SU-DHL-6 (cell line): ENCODE results near the gene DDR2.

Experiments used
- H2AFZ ChIP-seq: fragments of 200-600 bp; sonication (generic); 2 replicates; pipeline ENCODE4 v1.6.1; 2014; ENCODE audit warnings: low read depth, mild to moderate bottlenecking, moderate library complexity, mixed read lengths, antibody characterized with exemption, low read length; ENCODE audit not compliant: severe bottlenecking
- H3F3A ChIP-seq: fragments of 200-600 bp; shearing (Covaris generic); 2 replicates; pipeline ENCODE4 v1.6.0; 2016; ENCODE audit warnings: antibody characterized with exemption, mild to moderate bottlenecking; ENCODE audit not compliant: insufficient read depth
- H3K27ac ChIP-seq: fragments of 200-600 bp; sonication (generic); 2 replicates; pipeline ENCODE4 v1.5.1; 2016; ENCODE audit warnings: low read depth, mild to moderate bottlenecking, low read length, moderate library complexity, mixed read lengths
- H3K27me3 ChIP-seq: fragments of 200-600 bp; sonication (generic), shearing (Covaris generic); 2 replicates; pipeline ENCODE4 v1.6.0; 2014; ENCODE audit warnings: mild to moderate bottlenecking, low read length
- H3K36me3 ChIP-seq: fragments of 200-600 bp; sonication (generic); 2 replicates; pipeline ENCODE4 v1.6.1; 2014; ENCODE audit warnings: mild to moderate bottlenecking, low read length, mixed read lengths
- H3K4me2 ChIP-seq: fragments of 300-600, 200-600 bp; shearing (Covaris generic), sonication (generic); 2 replicates; pipeline ENCODE4 v1.6.0; 2014; ENCODE audit warnings: low read length, low read depth, mild to moderate bottlenecking; ENCODE audit not compliant: poor library complexity, severe bottlenecking
- H3K4me3 ChIP-seq: fragments of 200-600 bp; sonication (generic); 2 replicates; pipeline ENCODE4 v1.5.1; 2014; ENCODE audit warnings: antibody characterized with exemption, low read length, mild to moderate bottlenecking, mixed read lengths; ENCODE audit not compliant: insufficient read depth, poor library complexity, severe bottlenecking
- H3K79me2 ChIP-seq: fragments of 200-600 bp; sonication (generic); 2 replicates; pipeline ENCODE4 v1.6.1; 2014; ENCODE audit warnings: mild to moderate bottlenecking, low read length, moderate library complexity; ENCODE audit not compliant: insufficient read depth
- H3K9ac ChIP-seq: fragments of 200-600 bp; sonication (generic); 2 replicates; pipeline ENCODE4 v1.7.0; 2014; ENCODE audit warnings: mild to moderate bottlenecking, low read length
- H3K9me2 ChIP-seq: fragments of 200-600 bp; sonication (generic); replicated peaks from 2 replicates; pipeline ENCODE4 v1.6.1; 2014; ENCODE audit warnings: low read length; ENCODE audit not compliant: insufficient read depth
- H3K9me3 ChIP-seq: fragments of 200-600 bp; sonication (generic); 2 replicates; pipeline ENCODE4 v1.6.1; 2014; ENCODE audit warnings: low read length, mixed read lengths; ENCODE audit not compliant: insufficient read depth
- H4K20me1 ChIP-seq: fragments of 200-600 bp; sonication (generic); 2 replicates; pipeline ENCODE4 v1.6.1; 2014; ENCODE audit warnings: low read depth, mild to moderate bottlenecking, antibody characterized with exemption, low read length, moderate library complexity, mixed read lengths
- CTCF ChIP-seq: fragments of 200-600 bp; sonication (generic); IDR thresholded peaks from one replicate; pipeline ENCODE4 v1.5.1; 2017; ENCODE audit warnings: antibody characterized with exemption, mild to moderate bottlenecking, low read length, moderate library complexity; ENCODE audit not compliant: insufficient read depth, poor library complexity, severe bottlenecking
- EZH2phosphoT487 ChIP-seq: fragments of 200-600 bp; sonication (generic), shearing (Covaris generic); conservative IDR thresholded peaks from 2 replicates; pipeline ENCODE4 v1.6.1; 2018; ENCODE audit warnings: mild to moderate bottlenecking, antibody characterized with exemption, low read length, moderate library complexity, mixed read lengths

The DDR2 gene

GRCh38 chr1:162617513-162617912 lies 14.8 kb upstream of the DDR2 start:
- H3K4me2 ChIP-seq: no peak overlapping the region
- H3K27ac ChIP-seq: no peak overlapping the region
- H3K9ac ChIP-seq: no peak overlapping the region
- H3K79me2 ChIP-seq: no peaks in the 10 kb centered on the region
- no peaks in the 10 kb centered on the region for H3K9me3 ChIP-seq
- no peaks in the 10 kb centered on the region for H3K27me3 ChIP-seq
- H2AFZ ChIP-seq: no peak overlapping the region
- no peak overlapping the region for H3K4me3 ChIP-seq
- no peaks in the 10 kb centered on the region for H3K36me3 ChIP-seq
- H3F3A ChIP-seq: no peaks in the 10 kb centered on the region
- no peaks in the 10 kb centered on the region for H3K9me2 ChIP-seq
- TF ChIP-seq CTCF: no peak
- no peak for TF ChIP-seq EZH2phosphoT487
- no peaks in the 10 kb centered on the region for H4K20me1 ChIP-seq

- TF ChIP-seq EZH2phosphoT487: no peak
- no peak for TF ChIP-seq CTCF
- no peak overlapping the region for H3K27ac ChIP-seq
- no peaks in the 10 kb centered on the region for H3K27me3 ChIP-seq
- no peaks in the 10 kb centered on the region for H3K79me2 ChIP-seq
- no peaks in the 10 kb centered on the region for H3K9me2 ChIP-seq
- H4K20me1 ChIP-seq: no peaks in the 10 kb centered on the region
- H3K36me3 ChIP-seq: no peaks in the 10 kb centered on the region
- no peaks in the 10 kb centered on the region for H3K9me3 ChIP-seq
- H3F3A ChIP-seq: no peaks in the 10 kb centered on the region
- no peak overlapping the region for H2AFZ ChIP-seq
- no peak overlapping the region for H3K4me3 ChIP-seq
- no peak overlapping the region for H3K4me2 ChIP-seq
- H3K9ac ChIP-seq: no peak overlapping the region
Measured at GRCh38 chr1:162619076-162619475, 13.2 kb upstream of the DDR2 start.

GRCh38 chr1:162621256-162621655 lies 11.0 kb upstream of the DDR2 start:
- no peak overlapping the region for H2AFZ ChIP-seq
- H3K9me2 ChIP-seq: no peaks in the 10 kb centered on the region

More at GRCh38 chr1:162621256-162621655, 11.0 kb upstream of the DDR2 start:
- Histone ChIP-seq H3K27ac (no peak overlapping the region), H3F3A (no peaks in the 10 kb centered on the region), H3K27me3 (no peaks in the 10 kb centered on the region), H3K79me2 (no peaks in the 10 kb centered on the region), H3K4me2 (no peak overlapping the region), H3K9me3 (no peaks in the 10 kb centered on the region), H3K4me3 (no peak overlapping the region), H3K36me3 (no peaks in the 10 kb centered on the region), H3K9ac (no peak overlapping the region), H4K20me1 (no peaks in the 10 kb centered on the region)
- TF ChIP-seq CTCF (no peak), EZH2phosphoT487 (no peak)
